ENCODE measurements around the gene FBXL14.
A peak's percentile ranks its signal among the peaks of the same experiment; 100 is the strongest.

The FBXL14 gene, protein sequence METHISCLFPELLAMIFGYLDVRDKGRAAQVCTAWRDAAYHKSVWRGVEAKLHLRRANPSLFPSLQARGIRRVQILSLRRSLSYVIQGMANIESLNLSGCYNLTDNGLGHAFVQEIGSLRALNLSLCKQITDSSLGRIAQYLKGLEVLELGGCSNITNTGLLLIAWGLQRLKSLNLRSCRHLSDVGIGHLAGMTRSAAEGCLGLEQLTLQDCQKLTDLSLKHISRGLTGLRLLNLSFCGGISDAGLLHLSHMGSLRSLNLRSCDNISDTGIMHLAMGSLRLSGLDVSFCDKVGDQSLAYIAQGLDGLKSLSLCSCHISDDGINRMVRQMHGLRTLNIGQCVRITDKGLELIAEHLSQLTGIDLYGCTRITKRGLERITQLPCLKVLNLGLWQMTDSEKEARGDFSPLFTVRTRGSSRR

GRCh38 chr12:1594261-1595025, at the start of gene FBXL14:
Gene FBXL14 (minus strand): TSS chr12:1594581. CDS start chr12:1594066, 515 bp downstream.
- peak; percentile 65 for DNase-seq

GRCh38 chr12:1643905-1644533, 49.6 kb upstream of the FBXL14 start:
- peak; percentile 49 for DNase-seq

- no peak for DNase-seq
Observed at GRCh38 chr12:1643043-1643442, 48.7 kb upstream of the FBXL14 start.

DNA sequence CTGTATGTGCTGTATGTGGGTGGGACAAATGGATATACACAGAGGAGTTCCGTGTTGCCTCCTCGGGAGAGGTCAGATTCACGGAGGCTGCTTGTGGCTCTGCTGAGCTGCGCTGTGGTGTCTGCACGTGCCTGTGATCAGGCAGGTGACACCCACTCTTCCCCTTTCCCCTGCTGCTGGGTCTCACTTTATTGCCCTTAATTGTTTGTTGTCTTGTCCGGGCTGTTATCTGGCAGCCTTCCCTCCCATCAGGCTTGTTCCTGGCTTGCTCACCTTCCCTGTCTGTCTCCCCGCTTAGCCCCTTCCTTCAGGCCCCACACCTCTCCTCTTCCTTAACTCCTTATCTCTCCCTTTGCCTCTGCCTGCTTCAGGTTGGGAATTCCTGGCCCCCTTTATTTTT, 48.1 kb upstream of the FBXL14 start:
- no peak for DNase-seq

GRCh38 chr12:1640328-1641234, 46.2 kb upstream of the FBXL14 start:
- no peak for DNase-seq

DNA sequence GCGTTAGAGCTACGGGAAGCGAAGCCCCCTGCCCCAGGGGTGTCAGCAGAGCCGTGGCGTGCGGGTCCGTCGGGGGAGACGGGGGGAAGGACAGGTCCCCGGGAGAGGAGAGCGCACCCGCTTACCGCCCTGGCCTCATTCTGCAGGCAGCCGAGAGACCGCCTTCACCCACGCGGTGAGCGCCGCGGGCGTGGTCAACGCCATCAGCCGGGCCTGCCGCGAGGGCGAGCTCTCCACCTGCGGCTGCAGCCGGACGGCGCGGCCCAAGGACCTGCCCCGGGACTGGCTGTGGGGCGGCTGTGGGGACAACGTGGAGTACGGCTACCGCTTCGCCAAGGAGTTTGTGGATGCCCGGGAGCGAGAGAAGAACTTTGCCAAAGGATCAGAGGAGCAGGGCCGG, 45.2 kb upstream of the FBXL14 start:
- DNase-seq, result no peak

DNA sequence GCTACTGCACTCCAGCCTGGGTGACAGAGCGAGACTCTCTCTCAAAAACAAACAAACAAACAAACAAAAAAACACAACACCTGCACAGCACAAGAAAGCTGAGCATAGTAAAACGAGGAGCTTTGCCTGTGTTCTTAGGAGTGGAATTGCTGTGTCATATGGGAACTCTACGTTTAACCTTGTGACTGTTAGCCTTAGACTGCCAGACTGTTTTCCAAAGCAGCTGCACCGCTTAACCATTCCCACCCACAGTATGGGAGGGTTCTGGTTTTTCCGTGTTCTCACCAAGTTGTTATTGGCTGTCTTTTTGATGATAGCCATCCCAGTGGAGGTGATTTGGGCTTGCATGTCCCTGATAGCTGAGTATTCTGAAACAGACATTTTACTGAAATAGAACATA, 43.8 kb upstream of the FBXL14 start:
- DNase-seq, result peak; percentile 77

DNA sequence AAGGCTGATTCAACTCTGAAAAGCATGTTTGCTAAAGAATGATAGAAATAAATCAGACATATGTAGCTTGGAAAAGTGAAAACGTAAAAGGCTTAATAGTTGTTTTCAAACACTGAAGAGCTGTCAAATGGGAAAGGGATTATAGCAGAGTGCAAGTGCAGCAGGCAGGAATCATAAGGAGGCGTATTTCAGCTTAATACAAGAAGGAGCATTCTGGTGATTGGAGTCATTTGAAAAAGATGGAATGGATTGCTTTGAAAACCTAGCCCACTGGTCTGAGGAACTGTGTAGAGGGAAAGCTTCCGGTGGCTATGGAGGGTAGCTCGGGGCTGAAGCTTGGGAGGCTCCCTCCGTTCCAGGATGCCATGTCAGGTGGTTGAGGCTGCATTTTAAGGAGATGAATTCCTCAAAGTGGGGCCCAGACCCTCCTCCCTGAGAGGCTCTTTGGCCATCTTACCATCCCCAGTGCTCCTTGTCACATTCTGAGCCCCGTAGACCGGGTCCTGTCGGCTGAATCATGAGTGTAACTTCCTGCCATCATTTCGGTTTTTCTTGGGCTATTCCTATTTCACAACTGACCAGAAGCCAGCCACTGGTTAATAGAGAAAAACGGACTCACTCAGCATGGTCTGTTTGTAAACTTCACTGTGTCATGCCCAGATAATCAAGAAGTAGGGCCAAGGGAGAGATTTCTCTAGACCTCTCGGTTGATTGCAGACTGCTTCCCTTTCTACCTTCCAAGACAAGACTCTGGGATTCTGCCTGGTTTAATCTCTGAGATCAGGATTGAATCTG, 41.1 kb upstream of the FBXL14 start:
- no peak for DNase-seq

- DNase-seq, result peak; percentile 90
Observed at GRCh38 chr12:1634590-1635191, 40.3 kb upstream of the FBXL14 start.

GRCh38 chr12:1634149-1634548, 39.8 kb upstream of the FBXL14 start:
- no peak for DNase-seq

- DNase-seq, result no peak
Observed at GRCh38 chr12:1633459-1633858, 39.1 kb upstream of the FBXL14 start.

- DNase-seq, result no peak
Observed at GRCh38 chr12:1632702-1633101, 38.3 kb upstream of the FBXL14 start.

- DNase-seq, result no peak
Observed at GRCh38 chr12:1630827-1631591, 36.6 kb upstream of the FBXL14 start.

- DNase-seq, result peak; percentile 69
Observed at GRCh38 chr12:1630133-1630826, 35.9 kb upstream of the FBXL14 start.

DNA sequence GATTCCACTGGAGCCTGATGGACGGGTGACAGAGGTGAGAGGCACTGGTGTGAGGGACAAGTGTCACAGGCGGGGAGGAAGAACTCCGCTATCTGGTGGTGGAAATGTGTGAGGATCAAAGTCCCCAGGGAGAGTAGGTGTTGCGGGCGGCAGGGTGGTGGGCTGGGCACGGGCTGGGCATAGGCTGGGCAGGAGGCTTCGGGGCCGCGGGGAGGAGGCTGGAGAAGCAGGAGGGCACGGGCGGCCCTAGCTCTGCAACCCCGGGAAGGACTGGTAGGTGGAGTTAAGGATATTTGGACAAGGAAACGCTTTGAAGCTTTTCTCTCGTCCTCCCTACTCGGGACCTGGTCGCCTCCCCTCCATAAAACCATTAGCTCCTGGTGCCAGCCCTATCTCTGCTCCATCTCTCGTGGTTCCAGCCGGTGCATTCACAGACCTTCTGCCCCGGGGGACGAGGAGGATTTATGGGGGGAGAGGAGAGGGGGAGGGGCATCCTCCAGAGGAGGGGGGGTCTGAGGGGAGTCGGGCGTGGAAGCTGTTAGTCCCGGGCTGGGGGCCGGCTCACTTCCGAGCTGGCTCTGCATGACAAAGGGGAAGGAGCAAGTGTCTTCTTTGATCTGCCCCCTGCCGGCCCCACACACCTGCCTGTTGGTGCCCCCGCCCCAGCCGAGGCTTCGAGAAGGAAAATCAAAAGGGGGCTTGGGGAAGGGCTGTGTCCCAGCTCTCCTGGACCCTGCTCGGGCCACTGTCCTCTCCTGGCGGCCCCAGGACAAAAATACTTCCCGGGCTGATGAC, 35.2 kb upstream of the FBXL14 start:
- no peak for DNase-seq

DNA sequence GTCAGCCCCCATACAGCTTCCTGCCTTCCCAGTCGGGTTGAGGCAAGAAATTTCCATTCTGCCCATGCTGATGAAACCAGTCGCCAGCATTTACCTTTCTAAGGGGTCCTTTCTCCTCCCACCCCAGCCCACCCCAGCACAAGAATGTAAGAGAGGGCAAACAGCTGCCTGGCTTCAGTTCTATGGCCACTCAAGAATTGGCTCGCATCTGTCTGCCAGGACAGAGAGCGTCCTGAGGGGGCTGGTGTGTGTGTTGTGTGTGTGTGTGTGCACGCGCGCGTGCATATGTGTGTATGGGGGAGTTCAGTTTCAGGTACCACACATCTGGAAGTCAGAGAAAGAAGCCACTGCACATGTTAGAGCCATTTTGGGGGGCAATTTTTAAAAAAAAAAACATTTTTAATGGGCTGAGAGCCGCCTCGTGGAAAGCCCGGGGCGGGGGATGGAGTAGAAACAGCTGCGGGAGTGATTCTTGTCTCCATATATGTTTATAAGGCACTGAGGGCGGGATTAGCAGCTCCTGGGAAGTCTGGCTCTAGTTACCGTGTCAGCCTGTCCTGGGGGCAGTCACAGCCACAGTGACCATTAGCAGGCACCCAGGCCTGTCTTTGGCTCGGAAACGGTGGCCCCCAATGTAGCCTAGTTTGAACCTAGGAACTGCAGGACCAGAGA, 34.4 kb upstream of the FBXL14 start, which contains the start of gene WNT5B:
TSS of gene WNT5B (plus strand) at position 566 of the 672 bp plus-strand sequence. CDS start 2,124 bp downstream, outside the sequence.
- no peak for DNase-seq

DNA sequence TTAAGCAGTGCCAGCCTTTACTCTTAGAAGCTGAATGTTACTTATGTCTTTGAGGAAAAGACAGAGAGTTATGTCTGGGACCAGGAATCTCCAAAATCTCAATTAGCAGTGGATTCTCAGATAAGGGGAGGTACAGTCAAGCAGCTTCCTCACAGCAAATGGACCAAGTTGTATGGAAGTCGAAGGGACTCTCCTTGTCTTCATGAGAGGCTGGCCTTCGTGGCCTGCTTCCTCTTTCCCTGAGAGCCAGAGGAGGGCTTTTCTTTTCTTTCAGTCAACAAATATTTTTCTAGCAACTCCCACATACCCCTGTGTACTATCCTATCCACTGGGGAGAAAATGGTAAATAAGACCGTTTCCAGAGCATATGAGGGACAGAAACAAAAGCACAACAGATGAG, 28.0 kb upstream of the FBXL14 start:
- DNase-seq, result no peak

DNA sequence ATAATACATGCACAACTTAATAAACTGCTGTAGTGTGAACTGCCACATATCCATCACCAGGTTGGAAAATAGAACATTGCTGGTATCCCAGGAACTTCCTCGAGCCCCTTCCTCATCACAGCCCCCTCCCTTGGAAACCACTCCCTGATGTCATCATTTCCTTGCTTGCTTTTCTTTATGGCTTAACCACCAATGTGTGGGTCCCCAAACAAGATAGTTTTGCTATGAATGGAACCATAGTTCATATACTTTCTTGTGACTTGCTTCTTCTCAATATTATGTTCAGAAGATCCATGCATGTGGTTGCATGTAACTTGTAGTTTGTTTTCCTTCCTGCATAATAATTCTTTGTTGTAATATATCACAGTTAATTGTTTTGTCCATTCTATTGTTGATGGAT, 25.7 kb upstream of the FBXL14 start:
- DNase-seq, result no peak

Data from NCI-H1694 treated with DMSO at 0.1 percent for 48 hours (cell line).